ENCODE measurements around the gene PRR33.

PRR33 gene

GRCh38 chr11:1845561-1846452, 45.9 kb downstream of the PRR33 start:
- no peak for DNase-seq

GRCh38 chr11:1845095-1845429, 46.6 kb downstream of the PRR33 start:
- no peak for DNase-seq

- no peak for DNase-seq
Measured at GRCh38 chr11:1844221-1845094, 47.2 kb downstream of the PRR33 start.

GRCh38 chr11:1843796-1844195, 47.9 kb downstream of the PRR33 start:
- DNase-seq = no peak

- DNase-seq = no peak
Measured at GRCh38 chr11:1843098-1843473, 48.6 kb downstream of the PRR33 start.

- DNase-seq = no peak
Measured at GRCh38 chr11:1842149-1843097, 49.3 kb downstream of the PRR33 start.

GRCh38 chr11:1841511-1842148, 50.1 kb downstream of the PRR33 start:
- no peak for DNase-seq

GRCh38 chr11:1840780-1841480, 50.8 kb downstream of the PRR33 start:
- no peak for DNase-seq

GRCh38 chr11:1839924-1840779, 51.5 kb downstream of the PRR33 start:
- DNase-seq = no peak

GRCh38 chr11:1839204-1839923, 52.3 kb downstream of the PRR33 start:
- DNase-seq = no peak

GRCh38 chr11:1838426-1839144, 53.1 kb downstream of the PRR33 start, which contains the start of gene TNNI2:
Gene TNNI2 (plus strand): TSS chr11:1838981. CDS start chr11:1839697, 716 bp downstream.
- no peak for DNase-seq

All from NCI-H187 treated with DMSO at 0.1 percent for 48 hours (cell line).